Panc1 (cell line): ENCODE results near the gene BBS5. TPM values are rescaled to one million over a fixed set of nuclear protein-coding genes. Genes with fewer than 3 reads are reported as not detected.

Experiments
- ATAC-seq: fragments of 200-7000 bp; cut with Tn5 transposase; 2 replicates; pipeline ENCODE4 v1.9.1; 2020; ENCODE audit warnings: mild to moderate bottlenecking, moderate library complexity
- BruUV-seq: library from RNA; stranded (reverse); fragments of 400-500 nt; replicated peaks from 2 replicates; lab custom pipeline; 2021; lab: Mats Ljungman, UMichigan
- CTCF ChIA-PET: fragments of 300-600 bp; sonication (Branson Sonifier 250); formaldehyde crosslinking; loops from one replicate; lab custom pipeline; 2022; ENCODE audit warnings: antibody characterized with exemption; lab: Charles Lee
- POLR2A ChIA-PET: fragments of 300-600 bp; sonication (Branson Sonifier 250); formaldehyde crosslinking; loops from one replicate; lab custom pipeline; 2022; ENCODE audit warnings: antibody characterized with exemption; lab: Charles Lee
- DNase-seq: peaks from one replicate; pipeline ENCODE4 v3.0.0-alpha.2; 2010; ENCODE audit warnings: low read depth, low spot score
- H3K27ac ChIP-seq: 2 replicates; pipeline ENCODE4 v1.5.1; 2011; ENCODE audit warnings: mild to moderate bottlenecking, low read length, inconsistent platforms
- H3K27me3 ChIP-seq: fragments of 200-500 bp; sonication (Bioruptor generic); 2 replicates; pipeline ENCODE4 v1.6.0; 2014; ENCODE audit warnings: low read length, inconsistent platforms; ENCODE audit not compliant: control insufficient read depth, insufficient read depth
- H3K36me3 ChIP-seq: fragments of 200-500 bp; sonication (Bioruptor generic); 2 replicates; pipeline ENCODE4 v1.5.1; 2014; ENCODE audit warnings: inconsistent platforms, mild to moderate bottlenecking, low read length, moderate library complexity; ENCODE audit not compliant: control insufficient read depth, insufficient read depth
- H3K4me1 ChIP-seq: 2 replicates; pipeline ENCODE4 v1.5.1; 2011; ENCODE audit warnings: inconsistent platforms, mild to moderate bottlenecking, low read length, moderate library complexity; ENCODE audit not compliant: control insufficient read depth, insufficient read depth
- H3K4me3 ChIP-seq, 2 experiments: 2 replicates each; pipeline ENCODE4 v1.5.1; 2011 to 2012; ENCODE audit warnings: low read depth in 2 of 2, low read length in 2 of 2, mild to moderate bottlenecking in 2 of 2, inconsistent platforms in 1 of 2, moderate library complexity in 1 of 2
- H3K9me3 ChIP-seq: fragments of 200-500 bp; sonication (Bioruptor generic); 2 replicates; pipeline ENCODE4 v1.5.1; 2014; ENCODE audit warnings: low read depth, mild to moderate bottlenecking, inconsistent platforms, low read length, moderate library complexity; ENCODE audit not compliant: control insufficient read depth, insufficient read depth
- CTCF ChIP-seq: fragments of 450-650 bp; IDR thresholded peaks from 2 replicates; pipeline ENCODE4 v1.5.1; 2017; ENCODE audit warnings: mild to moderate bottlenecking
- POLR2AphosphoS5 ChIP-seq: IDR thresholded peaks from 2 replicates; pipeline ENCODE4 v1.6.1; 2012; ENCODE audit warnings: mild to moderate bottlenecking, low read depth, low read length, moderate library complexity
- REST ChIP-seq, 2 experiments: IDR thresholded peaks; 2 replicates each; pipeline ENCODE4 v1.6.1; 2011 to 2012; ENCODE audit warnings: low read depth in 2 of 2, control low read depth in 1 of 2, low read length in 1 of 2, mild to moderate bottlenecking in 1 of 2, moderate library complexity in 1 of 2; ENCODE audit not compliant: insufficient read depth in 1 of 2
- SIN3A ChIP-seq: IDR thresholded peaks from 2 replicates; pipeline ENCODE4 v1.6.1; 2012; ENCODE audit warnings: low read depth, mild to moderate bottlenecking, low read length, moderate library complexity, borderline replicate concordance; ENCODE audit not compliant: insufficient read depth
- TCF7L2 ChIP-seq: IDR thresholded peaks from 2 replicates; pipeline ENCODE4 v1.6.1; 2011; ENCODE audit warnings: mild to moderate bottlenecking, low read depth, low read length, inconsistent platforms
- in situ Hi-C: cut with HindIII; loops from 2 replicates; pipeline ENCODE4 v1.10.0; 2016; ENCODE audit warnings: low sequenced_read_pairs, low pct_unique_long_range_greater_than_20kb
- intact Hi-C: fragments of 100-400 bp; cut with micrococcal nuclease; formaldehyde crosslinking; loops from one replicate; pipeline ENCODE4 v1.10.0; 2022; ENCODE audit not compliant: unreplicated experiment
- total RNA-seq: library from RNA; stranded (reverse); gene quantifications from one replicate; pipeline ENCODE4 v1.2.1, GENCODE V29; 2021; ENCODE audit not compliant: unreplicated experiment

BBS5 gene
- total RNA-seq, 1 experiment from 2014 or later = 7.5 TPM

- Histone ChIP-seq H3K4me1 (peaks cover 13% of the 10 kb centered on the region), H3K4me3 (no peak overlapping the region), H3K27ac (no peak overlapping the region), H3K27me3 (no peaks in the 10 kb centered on the region), H3K9me3 (no peaks in the 10 kb centered on the region), H3K36me3 (no peaks in the 10 kb centered on the region)
- ATAC-seq = no peak
- intact Hi-C loops = no loop called here
- in situ Hi-C loops = no loop called here
- CTCF ChIA-PET = no interaction called here
- BruUV-seq = no TSS peak
- no peak for TF ChIP-seq SIN3A
- no peak for TF ChIP-seq CTCF
- TF ChIP-seq TCF7L2 = no peak
- TF ChIP-seq POLR2AphosphoS5 = no peak
- TF ChIP-seq REST (IDR thresholded peaks at IDR 0.05; ENCODE audit: insufficient read depth in 1 of 2, low read depth in 2 of 2, low read length in 1 of 2) = no peak
- DNase-seq = no peak
- POLR2A ChIA-PET = no interaction called here
These were observed 32.5 kb downstream of the BBS5 start for GRCh38 chr2:169511818-169512217.

GRCh38 chr2:169512525-169512924 lies 33.2 kb downstream of the BBS5 start:
- ATAC-seq (no peak), DNase-seq (no peak)
- no peaks in the 10 kb centered on the region for H3K9me3 ChIP-seq
- no TSS peak for BruUV-seq
- CTCF ChIA-PET = no interaction called here
- H3K36me3 ChIP-seq = no peaks in the 10 kb centered on the region
- no peaks in the 10 kb centered on the region for H3K27me3 ChIP-seq
- in situ Hi-C loops = no loop called here
- H3K4me1 ChIP-seq = peaks cover 13% of the 10 kb centered on the region
- TF ChIP-seq REST (IDR thresholded peaks at IDR 0.05; ENCODE audit: insufficient read depth in 1 of 2, low read depth in 2 of 2, low read length in 1 of 2) (no peak), POLR2AphosphoS5 (no peak), CTCF (no peak), TCF7L2 (no peak)
- POLR2A ChIA-PET = no interaction called here
- no peak overlapping the region for H3K27ac ChIP-seq
- intact Hi-C loops = no loop called here
- H3K4me3 ChIP-seq = no peak overlapping the region
